Measurements from ENCODE around the gene SIK3.
"Not testable (repeated sequence)": the region's sequence is repeated elsewhere in the genome, so short reads cannot be mapped to it uniquely, and the experiment has no call there.

The SIK3 gene

GRCh38 chr11:116855413-116855812 is 242.8 kb downstream of the SIK3 start:
- DNase-seq: no peak

- DNase-seq: peak; percentile 61
These were observed 244.7 kb downstream of the SIK3 start for GRCh38 chr11:116853461-116854073.

- no peak for DNase-seq
These were observed 245.8 kb downstream of the SIK3 start for GRCh38 chr11:116852261-116853031.

- peak; percentile 51 for DNase-seq
These were observed 246.6 kb downstream of the SIK3 start for GRCh38 chr11:116851626-116852025.

- no peak for DNase-seq
These were observed 248.7 kb downstream of the SIK3 start for GRCh38 chr11:116849486-116849885.

GRCh38 chr11:116849060-116849459 is 249.2 kb downstream of the SIK3 start:
- DNase-seq: no peak

- DNase-seq: no peak
These were observed 250.6 kb downstream of the SIK3 start for GRCh38 chr11:116847612-116848011.

GRCh38 chr11:116844722-116845121 is 253.5 kb downstream of the SIK3 start:
- no peak for DNase-seq

- no peak for DNase-seq
These were observed 254.6 kb downstream of the SIK3 start for GRCh38 chr11:116843661-116844060.

GRCh38 chr11:116842909-116843308 is 255.3 kb downstream of the SIK3 start:
- no peak for DNase-seq

GRCh38 chr11:116842117-116842516 is 256.1 kb downstream of the SIK3 start:
- DNase-seq: no peak

GRCh38 chr11:116840746-116841296 is 257.4 kb downstream of the SIK3 start:
- no peak for DNase-seq

GRCh38 chr11:116840224-116840745 is 257.9 kb downstream of the SIK3 start:
- no peak for DNase-seq

GRCh38 chr11:116838321-116839084 is 259.7 kb downstream of the SIK3 start:
- no peak for DNase-seq

- DNase-seq: no peak
These were observed 260.8 kb downstream of the SIK3 start, which contains the start of gene APOA1 for GRCh38 chr11:116837231-116838091. Gene APOA1, minus strand, starts transcription at chr11:116837622. Its CDS starts 235 bp downstream, at chr11:116837387.

GRCh38 chr11:116836632-116836991 is 261.6 kb downstream of the SIK3 start:
- no peak for DNase-seq

- peak; percentile 87 for DNase-seq
These were observed 262.2 kb downstream of the SIK3 start for GRCh38 chr11:116835791-116836631.

GRCh38 chr11:116835042-116835772 is 263.0 kb downstream of the SIK3 start:
- DNase-seq: no peak

- not testable (repeated sequence) for DNase-seq
These were observed 263.6 kb downstream of the SIK3 start for GRCh38 chr11:116834535-116835041.
